WI38 (cell line): ENCODE results near the gene KRT81.
A peak's percentile ranks its signal among the peaks of the same experiment; 100 is the strongest.
"Not testable (repeated sequence)": the region's sequence is repeated elsewhere in the genome, so short reads cannot be mapped to it uniquely, and the experiment has no call there.

Experiments
- H3K4me3 ChIP-seq: 2 replicates; pipeline ENCODE4 v1.5.1; 2011; ENCODE audit warnings: low read depth, mild to moderate bottlenecking, control low read depth, low read length
- CTCF ChIP-seq: IDR thresholded peaks from 2 replicates; pipeline ENCODE4 v1.5.1; 2012; ENCODE audit warnings: low read depth, mild to moderate bottlenecking, control low read depth, low read length

The KRT81 gene

GRCh38 chr12:52316701-52317100 is 25.4 kb upstream of the KRT81 start:
- H3K4me3 ChIP-seq, result no peak overlapping the region
- TF ChIP-seq CTCF, result no peak

- H3K4me3 ChIP-seq, result no peak overlapping the region
- no peak for TF ChIP-seq CTCF
These were observed 25.0 kb upstream of the KRT81 start for GRCh38 chr12:52316290-52316689.

GRCh38 chr12:52315721-52316120 is 24.4 kb upstream of the KRT81 start:
- TF ChIP-seq CTCF, result 0 out of 2 replicates have a peak, but pooled peaks have one; percentile 17
- H3K4me3 ChIP-seq, result not testable (repeated sequence)

DNA sequence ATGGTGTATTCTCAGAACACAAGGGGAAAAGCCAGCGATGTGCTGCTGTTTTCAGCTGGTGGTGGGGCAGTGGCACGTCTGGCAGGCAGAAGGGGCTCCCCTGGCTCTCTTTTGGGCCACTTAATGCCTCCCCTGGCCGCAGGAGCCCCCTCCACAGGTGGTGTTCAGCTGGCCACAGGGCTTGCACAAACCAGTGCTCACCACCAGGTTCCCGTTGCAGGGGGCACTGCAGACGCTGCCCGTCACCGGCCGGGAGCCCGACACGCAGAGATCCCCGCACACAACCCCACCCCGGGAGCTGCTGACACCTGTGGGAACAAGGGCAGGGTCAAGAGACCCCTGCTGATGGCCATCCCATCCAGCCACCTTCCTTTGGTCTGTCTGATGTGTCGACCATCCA is 23.2 kb upstream of the KRT81 start:
- no peak for TF ChIP-seq CTCF
- H3K4me3 ChIP-seq, result no peak overlapping the region

DNA sequence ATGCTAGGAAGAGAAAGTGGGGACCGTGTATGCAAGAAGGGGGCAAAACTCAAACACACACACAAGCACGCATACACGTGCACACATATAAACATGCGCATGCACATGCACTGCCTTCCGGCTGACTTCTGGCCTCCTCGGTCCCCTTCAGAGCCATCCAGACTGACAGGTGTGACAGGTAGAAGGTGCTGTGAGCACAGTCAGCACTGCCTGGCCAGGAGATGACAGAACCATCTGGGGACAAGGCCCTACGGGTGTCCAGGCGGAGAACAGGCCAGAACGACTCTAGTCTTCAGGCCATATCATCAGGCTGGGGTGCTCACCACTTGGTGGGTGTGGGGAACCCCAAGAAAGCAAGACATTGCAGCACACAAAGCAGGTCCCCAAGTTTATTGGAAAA is 22.6 kb upstream of the KRT81 start:
- TF ChIP-seq CTCF, result no peak
- no peak overlapping the region for H3K4me3 ChIP-seq

GRCh38 chr12:52313461-52313860 is 22.1 kb upstream of the KRT81 start:
- no peak overlapping the region for H3K4me3 ChIP-seq

GRCh38 chr12:52312086-52312485 is 20.8 kb upstream of the KRT81 start:
- no peak for TF ChIP-seq CTCF

More at GRCh38 chr12:52313461-52313860, 22.1 kb upstream of the KRT81 start:
- no peak for TF ChIP-seq CTCF

GRCh38 chr12:52311285-52311648 is 19.9 kb upstream of the KRT81 start:
- H3K4me3 ChIP-seq, result no peak overlapping the region
- no peak for TF ChIP-seq CTCF

More at GRCh38 chr12:52312086-52312485, 20.8 kb upstream of the KRT81 start:
- no peak overlapping the region for H3K4me3 ChIP-seq
